Neutrophil (primary cell): ENCODE results near the gene ESPN.
A peak's percentile ranks its signal among the peaks of the same experiment; 100 is the strongest.

Experiments used
- H3K27ac ChIP-seq: fragments of 200-600 bp; sonication (generic); 2 replicates; pipeline ENCODE4 v1.5.1; 2016; ENCODE audit warnings: mild to moderate bottlenecking, moderate library complexity
- H3K27me3 ChIP-seq: fragments of 200-600 bp; sonication (generic); 2 replicates; pipeline ENCODE4 v1.6.0; 2016; ENCODE audit warnings: mild to moderate bottlenecking
- H3K36me3 ChIP-seq: fragments of 200-600 bp; sonication (generic); 2 replicates; pipeline ENCODE4 v1.5.1; 2017
- H3K4me1 ChIP-seq, 2 experiments: fragments of 200-600 bp in 1 of 2; sonication (generic) in 1 of 2; 1 replicate in 1 of 2; 2 replicates in 1 of 2; pipeline versions ENCODE4 v1.5.1 to v1.6.1; 2013 to 2016; ENCODE audit warnings: low read depth in 1 of 2, low read length in 1 of 2, mild to moderate bottlenecking in 1 of 2, moderate library complexity in 1 of 2; ENCODE audit not compliant: control insufficient read depth in 1 of 2, insufficient read depth in 1 of 2
- H3K4me3 ChIP-seq, 2 experiments: fragments of 200-600 bp in 1 of 2; sonication (generic) in 1 of 2; 1 replicate in 1 of 2; 2 replicates in 1 of 2; pipeline ENCODE4 v1.5.1; 2013 to 2016; ENCODE audit warnings: low read depth in 1 of 2, low read length in 1 of 2, mild to moderate bottlenecking in 1 of 2, moderate library complexity in 1 of 2
- H3K9me3 ChIP-seq: fragments of 200-600 bp; sonication (generic); 2 replicates; pipeline ENCODE4 v1.5.1; 2016
- CTCF ChIP-seq: fragments of 200-600 bp; sonication (generic); IDR thresholded peaks from 2 replicates; pipeline ENCODE4 v1.5.1; 2016; ENCODE audit warnings: antibody characterized with exemption

ESPN gene

GRCh38 chr1:6488602-6489382 lies 64.2 kb downstream of the ESPN start:
- Histone ChIP-seq H3K36me3 (no peaks in the 10 kb centered on the region), H3K4me3 (no peak overlapping the region), H3K4me1 (peaks cover 0 to 8% of the 10 kb centered on the region in 2 experiments), H3K9me3 (no peaks in the 10 kb centered on the region), H3K27ac (no peak overlapping the region), H3K27me3 (peaks cover 100% of the 10 kb centered on the region)
- TF ChIP-seq CTCF, result no peak

- H3K4me1 ChIP-seq, result peaks cover 0 to 8% of the 10 kb centered on the region in 2 experiments
Observed at GRCh38 chr1:6489383-6489765, 64.8 kb downstream of the ESPN start.

GRCh38 chr1:6489799-6490180 lies 65.2 kb downstream of the ESPN start:
- H3K4me3 ChIP-seq, result no peak overlapping the region
- peaks cover 100% of the 10 kb centered on the region for H3K27me3 ChIP-seq
- peak; percentile 61 for TF ChIP-seq CTCF
- no peaks in the 10 kb centered on the region for H3K36me3 ChIP-seq
- no peak overlapping the region for H3K27ac ChIP-seq
- no peaks in the 10 kb centered on the region for H3K9me3 ChIP-seq
- H3K4me1 ChIP-seq, result peaks cover 0 to 8% of the 10 kb centered on the region in 2 experiments

More at GRCh38 chr1:6489383-6489765, 64.8 kb downstream of the ESPN start:
- Histone ChIP-seq H3K4me3 (no peak overlapping the region), H3K27me3 (peaks cover 100% of the 10 kb centered on the region), H3K36me3 (no peaks in the 10 kb centered on the region), H3K27ac (no peak overlapping the region), H3K9me3 (no peaks in the 10 kb centered on the region)
- TF ChIP-seq CTCF, result no peak

GRCh38 chr1:6490181-6491080 lies 65.9 kb downstream of the ESPN start:
- Histone ChIP-seq H3K4me1 (peaks cover 0 to 8% of the 10 kb centered on the region in 2 experiments), H3K36me3 (no peaks in the 10 kb centered on the region), H3K9me3 (no peaks in the 10 kb centered on the region), H3K27me3 (peaks cover 100% of the 10 kb centered on the region), H3K27ac (no peak overlapping the region), H3K4me3 (no peak overlapping the region)
- no peak for TF ChIP-seq CTCF

GRCh38 chr1:6491081-6491449 lies 66.5 kb downstream of the ESPN start:
- H3K9me3 ChIP-seq, result no peaks in the 10 kb centered on the region
- peaks cover 100% of the 10 kb centered on the region for H3K27me3 ChIP-seq
- no peak overlapping the region for H3K27ac ChIP-seq
- H3K4me3 ChIP-seq, result no peak overlapping the region
- H3K36me3 ChIP-seq, result no peaks in the 10 kb centered on the region
- H3K4me1 ChIP-seq, result peaks cover 0 to 8% of the 10 kb centered on the region in 2 experiments
- TF ChIP-seq CTCF, result no peak
